Hepatocyte (in vitro differentiated cells): ENCODE results near the gene PTPRU. TPM values are rescaled to one million over a fixed set of nuclear protein-coding genes. Genes with fewer than 3 reads are reported as not detected.

ENCODE experiments used
- DNase-seq: peaks from one replicate; pipeline ENCODE4 v3.0.0-alpha.2; 2016; ENCODE audit warnings: low spot score
- H2AFZ ChIP-seq: fragments of 200-600 bp; sonication (generic); 2 replicates; pipeline ENCODE4 v1.6.0; 2016; ENCODE audit warnings: antibody characterized with exemption, mild to moderate bottlenecking
- H3K27ac ChIP-seq: fragments of 200-600 bp; sonication (generic); 2 replicates; pipeline ENCODE4 v1.5.1; 2016; ENCODE audit warnings: mild to moderate bottlenecking
- H3K27me3 ChIP-seq: fragments of 200-600 bp; sonication (generic); 2 replicates; pipeline ENCODE4 v1.6.1; 2016
- H3K36me3 ChIP-seq: fragments of 200-600 bp; sonication (generic); replicated peaks from 2 replicates; pipeline ENCODE4 v1.5.1; 2016; ENCODE audit warnings: low read depth; ENCODE audit not compliant: insufficient read depth
- H3K4me1 ChIP-seq: fragments of 200-600 bp; sonication (generic); 2 replicates; pipeline ENCODE4 v1.5.1; 2016; ENCODE audit warnings: mild to moderate bottlenecking, moderate library complexity; ENCODE audit not compliant: insufficient read depth
- H3K4me2 ChIP-seq: fragments of 200-600 bp; sonication (generic); 2 replicates; pipeline ENCODE4 v1.6.0; 2016
- H3K4me3 ChIP-seq: fragments of 200-600 bp; sonication (generic); 2 replicates; pipeline ENCODE4 v1.5.1; 2016; ENCODE audit warnings: mild to moderate bottlenecking
- H3K79me2 ChIP-seq: fragments of 200-600 bp; sonication (generic); 2 replicates; pipeline ENCODE4 v1.6.0; 2017; ENCODE audit warnings: mild to moderate bottlenecking
- H3K9me2 ChIP-seq: fragments of 200-600 bp; sonication (generic); replicated peaks from 2 replicates; pipeline ENCODE4 v1.6.0; 2017; ENCODE audit warnings: mild to moderate bottlenecking; ENCODE audit not compliant: insufficient read depth
- H3K9me3 ChIP-seq: fragments of 200-600 bp; sonication (generic); 2 replicates; pipeline ENCODE4 v1.5.1; 2016; ENCODE audit warnings: low read depth, mild to moderate bottlenecking
- H4K20me1 ChIP-seq: fragments of 200-600 bp; sonication (generic); 2 replicates; pipeline ENCODE4 v1.6.0; 2016; ENCODE audit warnings: mild to moderate bottlenecking; ENCODE audit not compliant: insufficient read depth, poor library complexity, severe bottlenecking
- EZH2 ChIP-seq: fragments of 200-600 bp; sonication (generic); IDR thresholded peaks from 2 replicates; pipeline ENCODE4 v1.6.1; 2016; ENCODE audit warnings: antibody characterized with exemption, mild to moderate bottlenecking, borderline replicate concordance
- EZH2phosphoT487 ChIP-seq: fragments of 200-600 bp; sonication (generic); IDR thresholded peaks from one replicate; pipeline ENCODE4 v1.6.1; 2018; ENCODE audit warnings: antibody characterized with exemption, mild to moderate bottlenecking, low read depth, moderate library complexity; ENCODE audit not compliant: unreplicated experiment, severe bottlenecking
- WGBS: methylation state at CpG from one replicate; pipeline ENCODE4 v1.1.6; 2016; ENCODE audit warnings: low lambda C conversion rate; ENCODE audit errors: missing lambda C conversion rate; 5-methylcytosine and 5-hydroxymethylcytosine counted together
- polyA plus RNA-seq: library from polyadenylated mRNA; unstranded; fragments of >200 nt; fragmentation: Nextera tagmentation; extraction: Ambion mirVana; gene quantifications from 2 replicates; pipeline ENCODE4 v1.2.1, GENCODE V29; 2016
- total RNA-seq: library from RNA; depleted of rRNA; stranded (reverse); fragments of >200 nt; gene quantifications from 2 replicates; pipeline ENCODE4 v1.2.3, GENCODE V29; 2014
- TF ChIP-seq, protein P1 (sequence below): fragments of 200-600 bp; sonication (generic); IDR thresholded peaks from 2 replicates; pipeline ENCODE4 v1.5.1; 2016; ENCODE audit warnings: antibody characterized with exemption, mild to moderate bottlenecking; ENCODE audit not compliant: poor library complexity

Gene PTPRU
- total and polyA plus RNA-seq, 2 experiments from 2014 or later: 34.3 to 38.7 TPM

DNA sequence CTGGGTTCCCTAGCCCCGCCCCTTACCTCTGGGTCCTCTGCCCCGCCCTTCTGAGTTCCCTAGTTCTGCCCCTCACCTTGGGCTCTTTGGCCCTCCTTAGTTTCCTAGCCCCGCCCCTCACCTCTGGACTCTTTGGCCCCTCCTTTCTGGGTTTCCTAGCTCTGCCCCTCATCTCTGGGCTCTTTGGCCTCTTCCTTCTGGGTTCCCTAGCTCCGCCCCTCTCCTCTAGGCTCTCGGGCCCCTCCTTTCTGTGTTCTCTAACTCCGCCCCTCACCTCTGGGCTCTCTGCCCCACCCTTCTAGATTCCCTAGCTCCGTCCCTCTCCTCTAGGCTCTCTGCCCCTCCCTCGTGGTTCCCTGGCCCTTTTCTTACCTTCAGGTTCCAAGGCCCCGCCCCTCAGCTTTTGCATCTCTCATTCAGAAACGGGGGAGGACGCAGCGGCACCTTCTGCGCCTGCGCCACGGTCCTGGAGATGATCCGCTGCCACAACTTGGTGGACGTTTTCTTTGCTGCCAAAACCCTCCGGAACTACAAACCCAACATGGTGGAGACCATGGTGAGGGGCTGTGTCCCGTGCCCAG lies 88.5 kb downstream of the PTPRU start:
- Histone ChIP-seq H3K4me2 (no peak overlapping the region), H3K79me2 (no peaks in the 10 kb centered on the region), H3K36me3 (no peaks in the 10 kb centered on the region), H4K20me1 (no peaks in the 10 kb centered on the region), H3K9me3 (no peaks in the 10 kb centered on the region), H3K4me3 (no peak overlapping the region), H2AFZ (no peak overlapping the region), H3K27me3 (no peaks in the 10 kb centered on the region), H3K27ac (no peak overlapping the region), H3K4me1 (no peaks in the 10 kb centered on the region), H3K9me2 (no peaks in the 10 kb centered on the region)
- DNase-seq: peak; percentile 44
- TF ChIP-seq, protein P1, sequence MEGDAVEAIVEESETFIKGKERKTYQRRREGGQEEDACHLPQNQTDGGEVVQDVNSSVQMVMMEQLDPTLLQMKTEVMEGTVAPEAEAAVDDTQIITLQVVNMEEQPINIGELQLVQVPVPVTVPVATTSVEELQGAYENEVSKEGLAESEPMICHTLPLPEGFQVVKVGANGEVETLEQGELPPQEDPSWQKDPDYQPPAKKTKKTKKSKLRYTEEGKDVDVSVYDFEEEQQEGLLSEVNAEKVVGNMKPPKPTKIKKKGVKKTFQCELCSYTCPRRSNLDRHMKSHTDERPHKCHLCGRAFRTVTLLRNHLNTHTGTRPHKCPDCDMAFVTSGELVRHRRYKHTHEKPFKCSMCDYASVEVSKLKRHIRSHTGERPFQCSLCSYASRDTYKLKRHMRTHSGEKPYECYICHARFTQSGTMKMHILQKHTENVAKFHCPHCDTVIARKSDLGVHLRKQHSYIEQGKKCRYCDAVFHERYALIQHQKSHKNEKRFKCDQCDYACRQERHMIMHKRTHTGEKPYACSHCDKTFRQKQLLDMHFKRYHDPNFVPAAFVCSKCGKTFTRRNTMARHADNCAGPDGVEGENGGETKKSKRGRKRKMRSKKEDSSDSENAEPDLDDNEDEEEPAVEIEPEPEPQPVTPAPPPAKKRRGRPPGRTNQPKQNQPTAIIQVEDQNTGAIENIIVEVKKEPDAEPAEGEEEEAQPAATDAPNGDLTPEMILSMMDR: no peak
- TF ChIP-seq EZH2: no peak
- TF ChIP-seq EZH2phosphoT487: no peak
- 63% methylated on average over 17 of the region's 19 CpGs for WGBS

DNA sequence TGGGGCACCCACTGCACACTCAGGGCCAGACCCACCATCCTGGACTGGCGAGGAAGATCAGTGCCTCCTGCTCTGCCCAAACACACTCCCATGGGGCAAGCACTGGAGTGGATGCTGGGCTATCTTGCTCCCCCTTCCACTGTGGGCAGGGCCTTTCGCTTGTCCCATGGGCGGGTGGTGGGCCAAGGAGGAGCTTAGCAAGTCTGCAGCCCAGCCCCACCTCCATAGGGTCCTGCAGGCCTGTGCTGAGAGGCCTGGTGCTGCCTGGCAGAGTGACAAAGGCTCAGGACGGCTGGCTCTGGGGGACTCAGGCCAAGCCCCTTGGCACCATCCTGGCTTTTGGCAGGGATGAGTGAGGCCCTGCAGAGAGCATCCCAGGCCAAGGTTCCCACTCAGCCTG lies 89.4 kb downstream of the PTPRU start:
- DNase-seq: no peak
- Histone ChIP-seq H3K9me3 (no peaks in the 10 kb centered on the region), H3K36me3 (no peaks in the 10 kb centered on the region), H3K4me3 (no peak overlapping the region), H3K9me2 (no peaks in the 10 kb centered on the region), H4K20me1 (no peaks in the 10 kb centered on the region), H3K4me1 (no peaks in the 10 kb centered on the region), H3K27ac (no peak overlapping the region), H3K4me2 (no peak overlapping the region), H3K27me3 (no peaks in the 10 kb centered on the region), H2AFZ (no peak overlapping the region), H3K79me2 (no peaks in the 10 kb centered on the region)
- TF ChIP-seq, protein P1: no peak
- TF ChIP-seq EZH2phosphoT487 (no peak), EZH2 (no peak)
- WGBS: 88% methylated on average over 4 of the region's 4 CpGs

DNA sequence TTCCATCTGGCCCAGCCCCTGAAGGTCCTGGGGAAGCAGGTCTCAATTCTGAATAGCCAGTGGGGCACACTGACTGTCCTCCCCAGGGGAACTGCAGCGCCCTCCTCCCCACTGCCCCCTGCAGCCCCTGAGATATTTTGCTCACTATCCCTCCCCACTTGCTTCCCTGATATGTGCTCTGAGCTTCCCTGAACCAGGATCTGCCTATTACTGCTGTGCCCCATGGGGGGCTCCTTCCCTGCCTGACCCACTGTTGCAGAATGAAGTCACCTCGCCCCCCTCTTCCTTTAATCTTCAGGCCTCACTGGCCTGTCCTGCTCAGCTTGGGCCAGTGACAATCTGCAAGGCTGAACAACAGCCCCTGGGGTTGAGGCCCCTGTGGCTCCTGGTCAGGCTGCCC lies 89.8 kb downstream of the PTPRU start:
- no peak overlapping the region for H3K27ac ChIP-seq
- no peaks in the 10 kb centered on the region for H3K9me2 ChIP-seq
- no peaks in the 10 kb centered on the region for H3K79me2 ChIP-seq
- TF ChIP-seq EZH2 (no peak), EZH2phosphoT487 (no peak)
- TF ChIP-seq, protein P1: no peak
- H3K4me3 ChIP-seq: no peak overlapping the region
- no peaks in the 10 kb centered on the region for H3K9me3 ChIP-seq
- H2AFZ ChIP-seq: no peak overlapping the region
- H3K27me3 ChIP-seq: no peaks in the 10 kb centered on the region
- 95% methylated on average over 2 of the region's 2 CpGs for WGBS
- H4K20me1 ChIP-seq: no peaks in the 10 kb centered on the region
- H3K4me1 ChIP-seq: no peaks in the 10 kb centered on the region
- DNase-seq: no peak
- H3K4me2 ChIP-seq: no peak overlapping the region
- no peaks in the 10 kb centered on the region for H3K36me3 ChIP-seq
